HG02852 (cell line): ENCODE measurements around the gene USP7.

Experiments
- ATAC-seq: cut with Tn5 transposase; IDR thresholded peaks from one replicate; pipeline ENCODE4 v1.9.1; 2021; ENCODE audit warnings: mild to moderate bottlenecking, moderate library complexity; ENCODE audit not compliant: unreplicated experiment

Gene USP7

GRCh38 chr16:8904018-8904430 is 59.7 kb downstream of the USP7 start:
- ATAC-seq: no peak

GRCh38 chr16:8903004-8903403 is 60.7 kb downstream of the USP7 start:
- no peak for ATAC-seq

GRCh38 chr16:8901320-8901861 is 62.3 kb downstream of the USP7 start:
- no peak for ATAC-seq

- no peak for ATAC-seq
Observed at GRCh38 chr16:8900343-8900742, 63.4 kb downstream of the USP7 start.

- no peak for ATAC-seq
Observed at GRCh38 chr16:8899709-8900317, 63.9 kb downstream of the USP7 start.

- ATAC-seq: no peak
Observed at GRCh38 chr16:8898660-8899318, 64.9 kb downstream of the USP7 start.

GRCh38 chr16:8894736-8895334 is 68.9 kb downstream of the USP7 start:
- no peak for ATAC-seq

- ATAC-seq: no peak
Observed at GRCh38 chr16:8893976-8894690, 69.6 kb downstream of the USP7 start.

- no peak for ATAC-seq
Observed at GRCh38 chr16:8893426-8893825, 70.3 kb downstream of the USP7 start.

- peak; percentile 29 for ATAC-seq
Observed at GRCh38 chr16:8892101-8892575, 71.6 kb downstream of the USP7 start.

- no peak for ATAC-seq
Observed at GRCh38 chr16:8890549-8890921, 73.2 kb downstream of the USP7 start.

GRCh38 chr16:8889893-8890548 is 73.7 kb downstream of the USP7 start:
- no peak for ATAC-seq

- ATAC-seq: no peak
Observed at GRCh38 chr16:8888951-8889892, 74.5 kb downstream of the USP7 start.

- no peak for ATAC-seq
Observed at GRCh38 chr16:8887952-8888560, 75.7 kb downstream of the USP7 start.

- ATAC-seq: no peak
Observed at GRCh38 chr16:8887431-8887765, 76.3 kb downstream of the USP7 start.

GRCh38 chr16:8886593-8887430 is 76.9 kb downstream of the USP7 start:
- ATAC-seq: no peak

GRCh38 chr16:8885674-8886592 is 77.8 kb downstream of the USP7 start:
- no peak for ATAC-seq
